HL-60 (cell line): ENCODE data around the gene FRRS1.

Source experiments
- GABPA ChIP-seq: IDR thresholded peaks from 2 replicates; pipeline ENCODE4 v1.6.1; 2012; ENCODE audit warnings: low read depth
- TF ChIP-seq, protein P1 (sequence below): IDR thresholded peaks from one replicate; pipeline ENCODE4 v1.5.1; 2011; ENCODE audit warnings: low read length, control low read depth, inconsistent platforms; ENCODE audit not compliant: insufficient read depth

- TF ChIP-seq, protein P1, sequence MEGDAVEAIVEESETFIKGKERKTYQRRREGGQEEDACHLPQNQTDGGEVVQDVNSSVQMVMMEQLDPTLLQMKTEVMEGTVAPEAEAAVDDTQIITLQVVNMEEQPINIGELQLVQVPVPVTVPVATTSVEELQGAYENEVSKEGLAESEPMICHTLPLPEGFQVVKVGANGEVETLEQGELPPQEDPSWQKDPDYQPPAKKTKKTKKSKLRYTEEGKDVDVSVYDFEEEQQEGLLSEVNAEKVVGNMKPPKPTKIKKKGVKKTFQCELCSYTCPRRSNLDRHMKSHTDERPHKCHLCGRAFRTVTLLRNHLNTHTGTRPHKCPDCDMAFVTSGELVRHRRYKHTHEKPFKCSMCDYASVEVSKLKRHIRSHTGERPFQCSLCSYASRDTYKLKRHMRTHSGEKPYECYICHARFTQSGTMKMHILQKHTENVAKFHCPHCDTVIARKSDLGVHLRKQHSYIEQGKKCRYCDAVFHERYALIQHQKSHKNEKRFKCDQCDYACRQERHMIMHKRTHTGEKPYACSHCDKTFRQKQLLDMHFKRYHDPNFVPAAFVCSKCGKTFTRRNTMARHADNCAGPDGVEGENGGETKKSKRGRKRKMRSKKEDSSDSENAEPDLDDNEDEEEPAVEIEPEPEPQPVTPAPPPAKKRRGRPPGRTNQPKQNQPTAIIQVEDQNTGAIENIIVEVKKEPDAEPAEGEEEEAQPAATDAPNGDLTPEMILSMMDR = no peak
- no peak for TF ChIP-seq GABPA
Observed at GRCh38 chr1:99681583-99681982, 84.9 kb downstream of the FRRS1 start.
